Measurements from ENCODE around the gene TRAPPC8.
"Not testable (repeated sequence)": the region's sequence is repeated elsewhere in the genome, so short reads cannot be mapped to it uniquely, and the experiment has no call there.

The TRAPPC8 gene

DNA sequence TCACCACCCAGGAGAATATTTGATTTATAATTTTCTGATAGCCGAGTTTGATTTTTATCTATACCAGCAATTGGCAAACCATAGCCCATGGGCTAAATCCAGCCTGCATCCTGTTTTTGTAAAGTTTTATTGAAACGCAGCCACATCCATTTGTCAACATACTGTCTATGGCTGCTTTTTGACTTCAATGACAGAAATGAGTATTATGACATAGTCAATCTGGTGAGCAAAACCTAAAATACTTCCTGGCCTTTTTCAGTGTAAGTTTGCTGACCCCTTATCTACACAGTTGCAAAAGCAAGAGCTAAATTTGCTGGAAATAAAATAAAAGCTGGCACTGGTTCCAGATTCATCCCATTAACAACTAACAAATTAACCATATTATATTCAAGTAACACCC lies 102.4 kb downstream of the TRAPPC8 start:
- DNase-seq = no peak

DNA sequence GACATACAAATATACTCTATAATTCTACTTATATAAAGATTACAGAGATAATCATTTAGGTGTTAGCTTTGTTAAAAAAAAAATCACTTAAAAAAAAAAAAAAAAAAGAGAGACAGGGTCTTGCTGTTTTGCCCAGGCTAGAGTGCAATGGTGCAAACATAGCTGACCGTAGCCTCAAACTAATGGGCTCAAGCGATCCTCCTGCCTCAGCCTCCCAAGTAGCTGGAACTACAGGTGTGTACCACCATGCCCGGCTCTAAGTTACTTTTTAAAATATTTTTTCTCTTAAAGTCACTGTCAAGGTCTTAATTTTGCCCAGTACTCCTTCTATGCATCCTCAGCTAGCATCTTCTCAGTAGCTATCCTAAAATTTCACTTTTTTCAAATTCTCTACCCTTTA lies 105.0 kb downstream of the TRAPPC8 start:
- no peak for DNase-seq

DNA sequence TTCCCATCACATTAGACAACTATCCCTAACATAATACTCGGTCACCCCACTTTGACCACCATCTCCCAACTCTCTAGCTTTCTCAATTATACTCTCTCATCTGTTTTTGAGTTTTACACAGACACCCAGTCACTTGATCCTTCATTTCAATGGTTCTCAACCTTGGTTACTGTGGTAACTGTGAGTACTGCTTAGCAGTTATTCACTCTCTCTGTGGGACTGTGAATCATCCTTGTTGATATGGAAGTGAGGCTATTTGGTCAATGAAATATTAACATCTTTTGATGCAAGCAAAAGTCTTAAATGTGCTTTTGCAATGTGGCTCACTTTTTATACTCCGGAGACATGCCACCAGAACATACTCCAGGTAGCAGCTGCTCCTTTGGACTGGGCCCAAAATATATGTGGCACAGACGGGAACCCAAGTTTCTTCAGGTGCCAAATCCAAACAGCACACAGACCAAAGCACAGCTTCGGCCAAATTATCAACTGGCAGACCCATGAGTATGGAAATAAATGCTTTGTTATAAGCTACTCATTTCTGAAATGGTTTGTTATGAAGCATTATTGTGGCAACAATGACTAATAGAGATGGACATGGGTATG lies 107.3 kb downstream of the TRAPPC8 start:
- DNase-seq = no peak

DNA sequence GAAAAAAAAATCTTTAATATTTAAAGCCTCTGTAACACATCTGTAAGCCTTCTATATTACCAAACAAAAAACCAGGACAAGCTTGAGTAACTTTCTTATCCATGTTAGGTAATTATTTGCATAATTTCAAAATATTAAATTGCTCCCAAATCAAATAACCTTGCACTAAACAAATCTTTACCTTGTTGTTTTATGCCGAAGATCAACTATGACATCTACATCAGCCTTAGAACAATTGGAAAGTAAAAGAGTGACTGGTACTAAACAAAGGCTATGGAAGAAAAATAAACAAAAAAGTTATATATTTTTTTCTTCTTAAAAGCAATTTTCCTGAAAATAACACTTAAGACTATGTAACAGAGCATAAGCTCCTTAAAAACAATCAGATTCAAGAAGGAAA lies 111.0 kb downstream of the TRAPPC8 start:
- no peak for DNase-seq

DNA sequence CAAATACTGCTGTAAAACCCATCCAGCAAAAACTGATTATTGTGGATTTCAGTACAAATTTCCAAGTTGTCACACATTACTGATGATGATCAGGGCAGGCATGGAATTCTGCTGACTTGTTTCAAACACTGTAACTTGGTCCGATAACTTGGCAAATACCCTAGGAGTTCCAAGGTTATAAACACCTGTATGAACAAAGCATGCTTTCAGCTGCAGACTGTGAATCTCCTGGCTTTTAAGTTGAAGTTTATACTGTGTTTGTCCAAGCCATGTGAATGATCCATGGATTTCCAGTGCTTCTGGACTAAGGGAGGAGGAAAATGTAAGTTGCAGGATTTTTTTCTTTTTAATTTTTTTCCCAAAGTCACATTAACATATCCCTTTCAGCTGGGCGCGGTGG lies 112.2 kb downstream of the TRAPPC8 start:
- DNase-seq = no peak

DNA sequence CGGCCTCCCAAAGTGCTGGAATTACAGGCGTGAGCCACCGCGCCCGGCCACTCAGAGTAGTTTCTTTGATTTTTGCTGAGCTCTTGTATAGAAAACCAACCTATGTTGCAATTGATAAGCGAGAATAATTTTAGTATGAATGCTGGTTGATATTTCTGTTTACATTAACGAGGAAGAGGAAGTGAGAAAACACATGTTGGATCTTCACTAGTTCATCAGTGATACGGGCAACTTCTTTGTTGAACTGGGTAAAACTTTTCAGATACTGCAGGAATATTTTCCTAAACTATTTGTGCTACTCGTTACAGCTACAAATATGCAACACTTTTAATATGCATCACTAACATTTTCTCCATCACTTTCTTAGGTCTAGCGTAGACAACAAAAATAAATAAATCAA lies 114.3 kb downstream of the TRAPPC8 start:
- no peak for DNase-seq

DNA sequence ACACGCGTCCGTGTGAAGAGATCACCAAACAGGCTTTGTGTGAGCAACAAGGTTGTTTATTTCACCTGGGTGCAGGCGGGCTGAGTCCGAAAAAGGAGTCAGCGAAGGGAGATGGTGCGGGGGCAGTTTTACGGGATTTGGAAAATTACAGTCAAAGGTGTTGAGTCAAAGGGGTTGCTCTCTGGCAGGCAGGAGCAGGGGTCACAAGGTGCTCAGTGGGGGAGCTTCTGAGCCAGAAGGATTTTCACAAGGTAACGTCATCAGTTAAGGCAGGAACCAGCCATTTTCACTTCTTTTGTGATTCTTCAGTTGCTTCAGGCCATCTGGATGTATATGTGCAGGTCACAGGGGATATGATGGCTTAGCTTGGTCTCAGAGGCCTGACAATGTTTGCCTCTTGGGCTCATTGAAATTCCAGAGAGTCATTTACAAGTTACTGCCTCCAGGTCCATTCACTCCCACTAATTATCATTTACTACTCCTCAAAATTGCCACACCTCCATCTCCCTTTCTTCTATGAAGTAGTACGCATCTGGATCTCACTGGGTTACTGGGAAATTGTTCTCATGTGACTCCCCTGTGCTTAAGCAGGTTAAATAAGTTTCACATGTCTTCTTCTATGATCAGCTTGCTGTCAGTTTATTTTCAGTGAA lies 116.1 kb downstream of the TRAPPC8 start:
- not testable (repeated sequence) for DNase-seq

DNA sequence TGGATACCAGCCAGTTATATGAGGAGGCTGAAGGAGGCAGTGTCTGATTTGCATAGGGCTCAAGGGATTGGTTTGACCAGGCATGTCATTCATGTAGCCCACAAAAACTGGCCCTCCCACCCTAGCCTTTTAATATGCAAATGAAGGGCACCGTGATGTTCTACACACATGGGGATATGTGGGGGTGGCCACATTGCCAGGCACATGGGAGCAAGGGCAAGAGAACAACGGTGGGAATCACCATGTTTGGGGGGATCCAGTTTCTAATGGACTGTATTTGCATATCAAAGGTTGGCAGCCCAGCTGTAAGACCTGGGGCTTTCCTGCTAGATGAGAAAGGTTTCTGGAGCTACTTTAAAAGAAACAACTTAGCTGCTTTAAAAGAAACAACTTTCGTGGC lies 117.2 kb downstream of the TRAPPC8 start:
- DNase-seq = no peak

DNA sequence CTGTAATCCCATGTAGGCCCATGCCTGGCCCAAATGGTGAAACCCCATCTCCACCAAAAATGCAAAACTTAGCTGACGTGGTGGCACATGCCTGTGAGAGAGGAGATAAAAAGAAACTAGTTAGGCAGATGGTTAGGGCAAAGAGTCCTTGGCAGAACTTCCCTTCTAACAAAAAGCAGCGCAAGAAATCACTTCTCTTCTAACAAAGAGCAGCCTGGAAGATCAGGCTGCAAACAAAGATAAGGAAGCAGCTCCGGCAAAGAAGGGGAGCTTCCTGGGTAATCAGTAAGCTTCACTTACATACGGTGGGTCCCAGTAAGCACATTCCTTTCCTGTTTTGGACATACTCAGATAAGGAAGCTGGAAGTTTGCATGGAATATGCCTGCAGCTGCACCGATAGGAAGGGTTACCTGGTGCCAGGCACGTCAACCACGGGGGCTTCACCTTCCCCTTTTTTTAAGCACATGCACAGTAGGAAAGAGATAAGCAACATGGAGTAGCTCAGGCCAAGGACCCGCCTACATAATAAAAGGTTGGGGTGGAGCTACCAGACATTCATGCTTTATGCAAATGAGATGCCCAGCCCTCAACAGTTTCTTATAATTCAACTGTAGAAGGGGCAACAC lies 121.3 kb downstream of the TRAPPC8 start:
- no peak for DNase-seq

DNA sequence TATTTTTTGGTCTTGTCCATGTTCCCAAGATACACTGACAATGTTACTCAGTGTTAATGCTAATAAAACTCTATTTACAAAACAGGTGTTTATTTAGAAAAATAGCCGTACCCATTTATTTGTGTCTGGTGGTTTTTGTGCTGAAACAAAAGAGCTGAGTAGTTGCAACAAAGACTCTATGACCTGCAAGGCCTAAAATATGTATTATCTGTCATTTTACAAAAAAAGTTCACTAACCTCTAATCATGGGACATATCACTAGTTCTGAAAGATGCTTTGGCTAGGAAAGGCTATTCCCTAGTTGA lies 123.1 kb downstream of the TRAPPC8 start:
- no peak for DNase-seq

DNA sequence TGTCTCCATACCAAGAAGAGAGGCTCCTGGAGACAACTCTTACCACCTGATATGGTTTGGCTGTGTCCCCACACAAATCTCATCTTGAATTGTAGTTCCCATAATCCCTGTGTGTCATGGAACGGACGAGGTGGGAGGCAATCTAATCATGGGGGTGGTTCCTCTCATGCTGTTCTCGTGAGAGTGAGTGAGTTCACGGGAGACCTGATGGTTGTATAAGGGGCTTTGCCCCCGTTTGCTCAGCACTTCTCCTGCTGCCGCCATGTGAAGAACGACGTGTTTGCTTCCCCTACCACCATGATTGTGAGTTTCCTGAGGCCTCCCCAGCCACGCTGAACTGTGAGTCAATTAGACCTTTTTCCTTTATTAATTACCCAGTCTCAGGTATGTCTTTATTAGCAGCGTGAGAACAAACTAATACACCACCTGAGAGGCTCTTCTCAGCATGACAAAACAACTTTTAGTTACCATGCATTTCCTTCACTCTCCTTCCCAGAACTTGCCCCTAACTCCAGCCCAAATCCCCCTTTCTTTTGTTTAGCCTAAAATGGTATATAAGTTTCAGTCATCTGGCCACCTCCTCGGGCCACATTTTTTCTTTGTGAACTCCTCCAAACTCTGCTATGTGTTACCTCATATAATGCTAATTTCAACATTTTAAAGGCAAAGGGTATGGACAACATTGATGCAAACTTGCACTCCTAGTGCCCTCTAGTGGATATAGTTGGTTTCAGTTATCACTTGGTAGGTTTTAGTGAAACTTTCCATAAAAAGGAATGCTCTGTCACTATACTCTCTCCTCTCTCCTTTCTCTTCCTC lies 123.6 kb downstream of the TRAPPC8 start:
- peak; percentile 24 for DNase-seq

DNA sequence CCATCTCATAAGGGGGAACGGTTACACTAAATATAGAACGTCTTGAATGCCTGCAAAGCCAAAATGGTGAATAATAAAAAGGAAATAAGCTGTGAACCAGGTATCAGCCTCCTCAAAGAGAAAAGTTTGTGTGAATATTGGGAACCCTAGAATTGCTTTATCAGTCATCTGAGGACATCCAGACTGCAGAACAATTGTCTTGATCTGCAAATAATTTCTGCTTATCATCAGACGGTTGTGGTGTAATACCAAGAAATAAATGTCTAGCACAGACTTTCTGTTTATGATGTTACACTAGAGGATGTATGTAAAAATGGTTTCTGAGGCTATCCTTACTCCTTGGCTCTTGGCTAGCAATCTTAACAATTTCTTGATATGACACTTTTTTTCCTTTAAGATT lies 128.8 kb downstream of the TRAPPC8 start:
- DNase-seq = no peak

DNA sequence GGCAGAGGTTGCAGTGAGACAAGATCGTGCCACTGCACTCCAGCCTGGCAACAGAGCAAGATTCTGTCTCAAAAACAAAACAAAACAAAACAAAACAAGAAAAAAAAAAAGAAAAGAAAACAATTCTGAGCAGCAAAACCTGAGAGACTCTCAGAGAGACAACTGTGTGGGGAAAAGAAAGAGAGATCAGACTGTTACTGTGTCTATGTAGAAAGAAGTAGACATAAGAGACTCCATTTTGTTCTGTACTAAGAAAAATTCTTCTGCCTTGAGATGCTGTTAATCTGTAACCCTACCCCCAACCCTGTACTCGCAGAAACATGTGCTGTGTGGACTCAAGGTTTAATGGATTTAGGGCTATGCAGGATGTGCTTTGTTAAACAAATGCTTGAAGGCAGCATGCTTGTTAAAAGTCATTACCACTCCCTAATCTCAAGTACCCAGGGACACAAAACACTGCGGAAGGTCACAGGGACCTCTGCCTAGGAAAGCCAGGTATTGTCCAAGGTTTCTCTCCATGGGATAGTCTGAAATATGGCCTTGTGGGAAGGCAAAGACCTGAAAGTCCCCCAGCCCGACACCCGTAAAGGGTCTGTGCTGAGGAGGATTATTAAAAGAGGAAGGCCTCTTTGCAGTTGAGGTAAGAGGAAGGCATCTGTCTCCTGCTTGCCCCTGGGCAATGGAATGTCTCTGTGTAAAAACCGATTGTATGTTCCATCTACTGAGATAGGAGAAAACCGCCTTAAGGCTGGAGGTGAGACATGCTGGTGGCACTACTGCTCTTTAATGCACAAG lies 132.4 kb downstream of the TRAPPC8 start:
- not testable (repeated sequence) for DNase-seq

DNA sequence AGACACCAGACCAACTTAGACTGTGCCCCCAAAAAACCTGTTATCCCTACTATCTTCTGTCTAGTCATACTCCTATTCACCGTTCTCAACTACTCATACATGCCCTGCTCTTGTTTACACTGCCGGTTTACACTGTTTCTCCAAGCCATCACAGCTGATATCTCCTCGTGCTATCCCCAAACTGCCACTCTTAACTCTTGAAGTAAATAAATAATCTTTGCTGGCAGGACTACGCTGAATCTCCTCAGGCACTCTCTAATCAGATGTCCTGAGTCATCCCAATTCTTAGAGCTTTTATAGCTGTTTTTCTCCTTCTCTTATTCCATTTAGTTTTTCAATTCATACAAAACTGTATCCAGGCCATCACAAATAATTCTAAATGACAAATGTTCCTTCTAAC lies 133.9 kb downstream of the TRAPPC8 start:
- DNase-seq = not testable (repeated sequence)

DNA sequence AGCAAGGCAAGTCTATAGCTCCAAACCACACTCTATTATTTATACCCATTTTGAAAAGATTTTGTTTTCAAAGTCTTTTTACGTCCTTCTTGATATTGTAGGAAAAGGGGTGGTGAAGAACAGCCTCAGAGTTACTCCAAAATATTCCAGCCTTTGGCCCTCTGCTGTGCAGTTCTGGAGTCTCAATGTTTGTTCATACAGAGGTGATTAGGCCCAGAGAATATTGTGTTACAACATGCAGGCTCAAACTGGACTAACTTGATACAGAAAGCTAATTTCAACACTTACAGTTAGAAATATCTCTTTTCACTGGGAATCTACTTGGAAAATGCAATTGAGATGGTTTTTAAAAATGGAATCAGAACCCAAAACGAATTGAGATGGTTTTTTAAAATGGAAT lies 141.8 kb downstream of the TRAPPC8 start:
- DNase-seq = no peak

DNA sequence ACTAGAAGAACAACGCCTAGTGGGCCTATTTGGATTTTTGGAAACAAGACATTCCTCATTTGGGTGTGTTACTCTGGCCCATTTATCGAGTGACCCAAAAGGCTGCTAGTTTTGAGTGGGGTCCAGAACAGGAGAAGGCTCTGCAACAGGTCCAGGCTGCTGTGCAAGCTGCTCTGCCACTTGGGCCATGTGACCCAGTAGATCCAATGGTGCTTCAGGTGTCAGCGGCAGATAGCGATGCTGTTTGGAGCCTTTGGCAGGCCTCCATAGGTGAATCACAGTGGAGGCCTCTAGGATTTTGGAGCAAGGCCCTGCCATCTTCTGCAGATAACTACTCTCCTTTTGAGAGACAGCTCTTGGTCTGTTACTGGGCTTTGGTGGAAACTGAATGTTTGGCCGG lies 143.7 kb downstream of the TRAPPC8 start:
- not testable (repeated sequence) for DNase-seq

DNA sequence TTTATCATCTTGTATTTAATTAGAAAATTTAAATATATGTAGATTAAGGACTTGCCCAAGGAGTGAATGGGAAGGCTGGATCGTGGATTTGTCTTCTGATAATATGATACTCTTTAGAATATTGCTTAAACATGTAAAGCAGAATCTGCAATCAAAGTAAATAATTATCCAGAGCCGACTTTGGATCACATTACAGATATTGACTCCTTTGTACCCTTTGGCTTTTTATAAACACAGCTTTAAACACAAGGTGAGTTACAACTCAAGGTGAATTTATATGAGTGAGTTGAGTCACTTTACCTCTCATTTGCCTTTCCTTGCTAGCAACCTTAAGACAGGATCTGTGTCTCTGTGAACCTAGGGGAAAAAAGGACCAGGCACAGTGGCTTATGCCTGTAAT lies 144.5 kb downstream of the TRAPPC8 start:
- DNase-seq = no peak

DNA sequence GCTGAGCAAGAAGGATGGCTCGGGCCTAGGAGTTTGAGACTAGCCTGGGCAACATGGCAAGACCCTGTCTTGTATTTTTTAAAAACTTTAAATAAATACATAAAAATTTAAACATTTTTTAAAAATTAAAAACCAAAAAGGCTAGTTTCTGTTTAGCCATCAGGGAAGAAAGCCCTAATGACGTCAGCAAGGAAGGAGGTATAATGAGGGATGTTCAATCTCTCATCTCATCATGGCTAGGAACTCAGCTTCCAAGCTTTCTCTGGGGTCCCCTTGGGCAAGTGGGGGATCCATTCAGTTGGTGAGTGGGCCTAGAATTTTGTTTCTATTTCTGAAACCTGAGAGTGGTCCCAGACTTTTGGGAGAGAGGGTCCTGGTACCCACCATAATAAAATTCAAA lies 147.2 kb downstream of the TRAPPC8 start:
- no peak for DNase-seq

DNA sequence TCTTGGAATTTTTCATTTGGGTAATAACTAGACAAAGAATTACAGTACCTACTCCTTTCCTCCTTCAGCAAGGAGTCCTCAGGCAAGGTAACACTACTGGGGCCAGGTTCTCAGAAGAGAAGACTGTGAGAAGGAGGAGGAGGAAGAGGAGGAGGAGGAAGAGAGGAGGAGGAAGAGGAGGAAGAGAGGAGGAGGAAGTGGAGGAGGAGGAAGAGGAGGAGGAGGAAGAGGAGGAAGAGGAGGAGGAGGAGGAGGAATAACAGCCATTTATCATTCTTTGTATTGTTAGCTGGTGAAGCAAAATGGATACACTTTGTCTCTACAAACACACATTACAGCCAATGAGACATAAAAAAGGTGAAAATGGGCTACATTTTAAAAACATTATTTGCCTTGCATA lies 149.4 kb downstream of the TRAPPC8 start:
- DNase-seq = no peak

DNA sequence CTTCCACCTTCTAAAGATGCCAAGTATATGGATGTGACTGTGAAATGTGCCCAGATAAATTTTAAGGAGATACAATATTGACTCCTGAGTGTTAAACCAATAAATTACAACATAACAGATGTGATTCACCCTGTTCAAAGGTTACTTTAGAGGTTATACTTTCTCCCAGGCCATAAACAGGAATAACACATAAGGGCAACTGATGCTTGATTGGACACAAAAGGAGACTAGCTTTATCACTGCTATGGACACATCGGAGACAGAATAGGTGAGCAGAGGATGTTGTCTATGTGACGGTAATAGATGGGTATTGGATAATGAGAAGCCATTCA lies 150.4 kb downstream of the TRAPPC8 start:
- no peak for DNase-seq

DNA sequence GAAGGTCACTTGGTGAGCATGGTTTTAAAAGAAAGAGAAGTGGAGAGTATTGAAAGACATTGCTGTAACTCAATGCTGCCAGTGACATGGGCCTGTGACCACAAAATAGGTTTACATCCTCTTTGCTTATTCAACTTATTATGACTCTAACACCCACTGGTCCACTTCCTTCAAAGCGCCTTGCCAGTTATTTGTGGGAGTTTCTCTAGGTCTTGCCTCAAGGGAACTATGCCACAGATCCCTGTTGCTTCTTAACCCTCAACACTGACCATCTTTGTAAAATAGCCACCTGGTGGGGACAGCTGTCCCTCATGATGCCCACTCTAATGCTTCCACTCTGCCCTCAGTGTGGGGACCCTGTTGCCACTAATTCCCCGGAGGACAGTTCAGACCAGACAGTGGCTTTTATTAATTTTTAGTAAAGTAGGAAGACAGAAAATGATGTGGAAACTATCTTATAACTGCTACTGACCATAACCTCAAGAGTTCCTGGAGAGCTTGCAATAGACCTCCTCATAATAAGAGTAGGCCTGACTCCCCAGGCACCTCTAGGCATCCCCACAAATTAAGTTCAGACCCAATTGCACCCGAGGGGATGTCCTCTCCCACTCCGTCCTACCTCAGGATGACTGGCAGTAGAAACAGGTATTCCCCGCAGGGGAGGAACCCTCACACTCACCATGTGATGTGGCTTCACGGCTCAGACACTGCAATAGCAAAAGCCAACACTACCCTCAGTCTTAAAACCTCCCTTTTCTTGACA lies 150.9 kb downstream of the TRAPPC8 start:
- DNase-seq = no peak

DNA sequence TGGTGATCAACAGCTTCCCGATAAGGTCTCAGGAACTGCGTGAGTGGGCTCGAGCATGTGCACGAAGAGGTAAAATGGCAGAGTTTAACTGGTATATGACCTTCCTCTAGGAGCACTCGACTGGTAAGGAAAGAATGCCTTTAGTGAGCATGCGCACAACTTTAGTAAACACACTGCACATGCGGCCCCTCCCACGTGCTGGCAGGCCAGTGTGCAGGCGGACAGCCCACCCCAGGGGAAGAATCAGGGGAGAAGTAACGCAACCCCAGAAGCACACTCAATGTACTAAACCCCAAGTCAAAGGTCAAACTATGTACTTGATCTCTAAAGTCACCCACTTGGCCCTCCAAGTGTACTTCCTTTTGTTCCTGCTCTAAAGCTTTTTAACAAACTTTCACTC lies 153.5 kb downstream of the TRAPPC8 start:
- DNase-seq = no peak

DNA sequence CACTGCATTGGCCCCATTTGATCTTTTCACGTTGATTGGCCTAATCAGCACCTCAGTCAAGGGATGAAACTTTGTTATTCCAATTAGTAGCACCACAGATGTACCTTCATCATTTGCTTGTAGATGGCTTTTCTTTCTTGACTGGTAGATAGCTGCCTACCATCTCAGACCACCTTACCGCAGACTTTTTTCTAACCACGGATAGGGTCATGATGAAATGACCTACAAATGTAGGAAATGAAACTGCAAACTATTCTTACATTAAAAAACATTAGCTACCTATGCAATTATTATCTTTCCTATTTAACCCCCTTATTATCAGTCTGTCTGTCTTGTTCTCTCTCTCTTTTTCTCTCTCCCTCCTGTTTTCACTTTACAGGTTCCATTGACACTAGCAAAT lies 159.9 kb downstream of the TRAPPC8 start:
- DNase-seq = no peak

All from amniotic stem cell (primary cell).